Measurements from ENCODE around the gene MOG.

Gene MOG

GRCh38 chr6:29676981-29677601 is 20.2 kb downstream of the MOG start:
- DNase-seq: no peak

- no peak for DNase-seq
These were observed 21.2 kb downstream of the MOG start for GRCh38 chr6:29678114-29678513.

GRCh38 chr6:29679962-29680361 is 23.1 kb downstream of the MOG start:
- no peak for DNase-seq

- DNase-seq: no peak
These were observed 23.5 kb downstream of the MOG start for GRCh38 chr6:29680416-29680815.

- DNase-seq: no peak
These were observed 24.0 kb downstream of the MOG start, which contains the start of gene ZFP57 for GRCh38 chr6:29680904-29681303. ZFP57 (minus strand) TSS chr6:29681152; CDS start chr6:29677003, 4,149 bp downstream.

- no peak for DNase-seq
These were observed 24.9 kb downstream of the MOG start for GRCh38 chr6:29681811-29682210.

GRCh38 chr6:29685718-29686326 is 28.9 kb downstream of the MOG start:
- DNase-seq: no peak

- DNase-seq: no peak
These were observed 37.7 kb downstream of the MOG start for GRCh38 chr6:29694637-29695036.

- DNase-seq: no peak
These were observed 39.5 kb downstream of the MOG start for GRCh38 chr6:29696147-29697125.

GRCh38 chr6:29702519-29703103 is 45.7 kb downstream of the MOG start:
- DNase-seq: peak; percentile 75

- DNase-seq: peak; percentile 56
These were observed 48.7 kb downstream of the MOG start for GRCh38 chr6:29705389-29706231.

- DNase-seq: peak; percentile 83
These were observed 51.7 kb downstream of the MOG start for GRCh38 chr6:29708432-29709179.

GRCh38 chr6:29709188-29709587 is 52.3 kb downstream of the MOG start:
- no peak for DNase-seq

- no peak for DNase-seq
These were observed 53.5 kb downstream of the MOG start for GRCh38 chr6:29710281-29710941.

GRCh38 chr6:29720863-29721262 is 64.0 kb downstream of the MOG start:
- DNase-seq: peak; percentile 55

Measured in CD4-positive, alpha-beta T cell treated with Interleukin-21 for 1 hour (primary cell).